Measurements from ENCODE around the gene C17orf107. TPM values are rescaled to one million over a fixed set of nuclear protein-coding genes. Genes with fewer than 3 reads are reported as not detected.
"Not testable (repeated sequence)": the region's sequence is repeated elsewhere in the genome, so short reads cannot be mapped to it uniquely, and the experiment has no call there.

Gene C17orf107
- total RNA-seq, 1 experiment from 2014 or later = 2.4 TPM

DNA sequence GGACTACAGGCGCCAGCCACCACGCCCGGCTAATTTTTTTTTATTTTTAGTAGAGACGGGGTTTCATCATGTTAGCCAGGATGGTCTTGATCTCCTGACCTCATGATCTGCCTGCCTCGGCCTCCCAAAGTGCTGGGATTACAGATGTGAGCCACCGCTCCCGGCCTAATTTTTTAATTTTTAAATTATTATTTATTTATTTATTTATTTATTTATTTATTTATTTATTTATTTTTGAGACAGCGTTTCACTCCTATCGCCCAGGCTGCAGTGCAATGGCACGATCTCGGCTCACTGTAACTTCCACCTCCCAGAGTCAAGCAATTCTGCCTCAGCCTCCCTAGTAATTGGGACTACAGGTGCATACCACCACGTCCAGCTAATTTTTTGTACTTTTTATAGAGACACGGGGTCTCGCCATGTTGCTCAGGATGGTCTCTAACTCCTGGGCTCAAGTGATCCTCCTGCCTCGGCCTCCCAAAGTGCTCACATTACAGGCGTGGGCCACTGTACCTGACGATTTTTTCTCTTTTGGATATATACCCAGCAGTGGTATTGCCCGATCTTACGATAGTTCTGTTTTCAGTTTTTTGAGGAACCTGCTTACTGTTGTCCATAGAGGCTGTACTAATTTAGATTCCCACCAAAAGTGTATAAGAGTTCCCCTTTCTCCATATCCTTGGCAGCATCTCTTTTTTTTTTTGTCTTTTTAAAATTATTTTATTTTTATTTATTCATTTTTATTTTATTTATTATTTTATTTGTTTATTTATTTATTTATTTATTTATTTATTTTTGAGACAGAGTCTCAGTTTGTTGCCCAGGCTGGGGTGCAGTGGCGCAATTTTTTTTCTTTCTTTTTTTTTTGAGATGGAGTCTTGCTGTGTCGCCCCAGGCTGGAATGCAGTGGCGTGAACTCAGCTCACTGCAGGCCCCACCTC, 30.0 kb upstream of the C17orf107 start:
- DNase-seq (ENCODE audit: low read depth, low spot score); H3K9me3 ChIP-seq (ENCODE audit: control insufficient read depth, insufficient read depth, low read depth, low read length); H3K36me3 ChIP-seq (ENCODE audit: control insufficient read depth, insufficient read depth, low read length); intact Hi-C loops (cut with micrococcal nuclease; ENCODE audit: unreplicated experiment); CTCF ChIA-PET; ATAC-seq; H3K4me3 ChIP-seq (ENCODE audit: low read depth in 2 of 2, low read length in 2 of 2); H3K27me3 ChIP-seq (ENCODE audit: control insufficient read depth, insufficient read depth, low read length); in situ Hi-C loops (cut with HindIII; ENCODE audit: low pct_unique_long_range_greater_than_20kb, low sequenced_read_pairs); H3K27ac ChIP-seq (ENCODE audit: low read length); BruUV-seq (replicated peaks); H3K4me1 ChIP-seq (ENCODE audit: control insufficient read depth, insufficient read depth, low read length): not testable (repeated sequence)
- POLR2A ChIA-PET = interaction anchor here (0.6 kb wide), 1 partner anchor 143 kb away, joined by 7 read pairs; no protein-coding TSS in a partner anchor

DNA sequence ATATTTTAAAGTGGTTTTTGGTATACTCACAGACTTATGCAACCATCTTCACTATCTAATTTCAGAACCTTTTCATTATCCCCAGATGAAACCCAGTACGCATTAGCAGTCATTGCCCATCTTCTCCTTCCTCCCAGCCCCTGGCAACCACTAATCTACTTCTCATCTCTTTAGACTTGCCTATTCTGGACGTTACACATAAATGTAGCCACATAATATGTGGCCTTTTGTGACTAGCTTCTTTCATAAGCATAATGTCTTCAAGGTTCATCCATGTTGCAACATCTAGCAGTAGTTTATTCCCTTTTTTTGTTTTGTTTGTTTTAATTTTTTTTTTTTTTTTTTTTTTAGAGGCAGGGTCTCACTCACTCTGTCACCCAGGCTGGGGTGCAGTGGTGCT, 28.5 kb upstream of the C17orf107 start:
- in situ Hi-C loops (cut with HindIII; ENCODE audit: low pct_unique_long_range_greater_than_20kb, low sequenced_read_pairs) = no loop called here
- BruUV-seq (replicated peaks) = no TSS peak
- no peaks in the 10 kb centered on the region for H3K4me1 ChIP-seq (ENCODE audit: control insufficient read depth, insufficient read depth, low read length)
- ATAC-seq (no peak), DNase-seq (ENCODE audit: low read depth, low spot score) (no peak)
- intact Hi-C loops (cut with micrococcal nuclease; ENCODE audit: unreplicated experiment) = no loop called here
- H3K27ac ChIP-seq (ENCODE audit: low read length) = no peak overlapping the region
- H3K9me3 ChIP-seq (ENCODE audit: control insufficient read depth, insufficient read depth, low read depth, low read length) = no peaks in the 10 kb centered on the region
- H3K27me3 ChIP-seq (ENCODE audit: control insufficient read depth, insufficient read depth, low read length) = no peaks in the 10 kb centered on the region
- ChIA-PET POLR2A (no interaction called here), CTCF (no interaction called here)
- no peak overlapping the region for H3K4me3 ChIP-seq (ENCODE audit: low read depth in 2 of 2, low read length in 2 of 2)
- no peaks in the 10 kb centered on the region for H3K36me3 ChIP-seq (ENCODE audit: control insufficient read depth, insufficient read depth, low read length)
- TF ChIP-seq, protein P1, sequence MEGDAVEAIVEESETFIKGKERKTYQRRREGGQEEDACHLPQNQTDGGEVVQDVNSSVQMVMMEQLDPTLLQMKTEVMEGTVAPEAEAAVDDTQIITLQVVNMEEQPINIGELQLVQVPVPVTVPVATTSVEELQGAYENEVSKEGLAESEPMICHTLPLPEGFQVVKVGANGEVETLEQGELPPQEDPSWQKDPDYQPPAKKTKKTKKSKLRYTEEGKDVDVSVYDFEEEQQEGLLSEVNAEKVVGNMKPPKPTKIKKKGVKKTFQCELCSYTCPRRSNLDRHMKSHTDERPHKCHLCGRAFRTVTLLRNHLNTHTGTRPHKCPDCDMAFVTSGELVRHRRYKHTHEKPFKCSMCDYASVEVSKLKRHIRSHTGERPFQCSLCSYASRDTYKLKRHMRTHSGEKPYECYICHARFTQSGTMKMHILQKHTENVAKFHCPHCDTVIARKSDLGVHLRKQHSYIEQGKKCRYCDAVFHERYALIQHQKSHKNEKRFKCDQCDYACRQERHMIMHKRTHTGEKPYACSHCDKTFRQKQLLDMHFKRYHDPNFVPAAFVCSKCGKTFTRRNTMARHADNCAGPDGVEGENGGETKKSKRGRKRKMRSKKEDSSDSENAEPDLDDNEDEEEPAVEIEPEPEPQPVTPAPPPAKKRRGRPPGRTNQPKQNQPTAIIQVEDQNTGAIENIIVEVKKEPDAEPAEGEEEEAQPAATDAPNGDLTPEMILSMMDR (IDR thresholded peaks at IDR 0.05) = no peak
- TF ChIP-seq POLR2AphosphoS5 (IDR thresholded peaks at IDR 0.05; ENCODE audit: low read depth, low read length) (no peak), SIN3A (IDR thresholded peaks at IDR 0.05; ENCODE audit: borderline replicate concordance, insufficient read depth, low read depth, low read length) (no peak), TCF7L2 (IDR thresholded peaks at IDR 0.05; ENCODE audit: low read depth, low read length) (no peak)

DNA sequence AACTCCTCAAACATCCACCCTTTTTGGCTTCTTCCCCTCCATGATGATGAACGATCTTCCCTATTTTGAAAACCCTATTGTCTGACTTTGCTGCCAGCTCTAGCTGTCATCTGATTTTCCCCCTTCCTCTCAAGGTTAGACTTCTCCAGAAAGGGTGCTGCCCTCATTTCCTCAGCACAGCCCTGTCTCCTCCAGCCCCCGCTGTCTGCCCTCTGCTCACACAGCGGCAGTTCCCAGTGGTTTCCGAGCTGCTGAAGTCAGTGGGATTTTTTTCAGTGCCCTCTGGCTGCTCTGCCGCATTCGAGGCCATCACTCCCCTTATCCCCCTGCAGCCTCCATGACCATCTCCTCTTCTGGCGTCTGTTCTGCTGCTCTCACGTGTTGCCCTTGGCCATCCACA, 26.6 kb upstream of the C17orf107 start:
- no peak for TF ChIP-seq SIN3A (IDR thresholded peaks at IDR 0.05; ENCODE audit: borderline replicate concordance, insufficient read depth, low read depth, low read length)
- no peak for TF ChIP-seq POLR2AphosphoS5 (IDR thresholded peaks at IDR 0.05; ENCODE audit: low read depth, low read length)
- no peak for TF ChIP-seq TCF7L2 (IDR thresholded peaks at IDR 0.05; ENCODE audit: low read depth, low read length)
- TF ChIP-seq, protein P2, sequence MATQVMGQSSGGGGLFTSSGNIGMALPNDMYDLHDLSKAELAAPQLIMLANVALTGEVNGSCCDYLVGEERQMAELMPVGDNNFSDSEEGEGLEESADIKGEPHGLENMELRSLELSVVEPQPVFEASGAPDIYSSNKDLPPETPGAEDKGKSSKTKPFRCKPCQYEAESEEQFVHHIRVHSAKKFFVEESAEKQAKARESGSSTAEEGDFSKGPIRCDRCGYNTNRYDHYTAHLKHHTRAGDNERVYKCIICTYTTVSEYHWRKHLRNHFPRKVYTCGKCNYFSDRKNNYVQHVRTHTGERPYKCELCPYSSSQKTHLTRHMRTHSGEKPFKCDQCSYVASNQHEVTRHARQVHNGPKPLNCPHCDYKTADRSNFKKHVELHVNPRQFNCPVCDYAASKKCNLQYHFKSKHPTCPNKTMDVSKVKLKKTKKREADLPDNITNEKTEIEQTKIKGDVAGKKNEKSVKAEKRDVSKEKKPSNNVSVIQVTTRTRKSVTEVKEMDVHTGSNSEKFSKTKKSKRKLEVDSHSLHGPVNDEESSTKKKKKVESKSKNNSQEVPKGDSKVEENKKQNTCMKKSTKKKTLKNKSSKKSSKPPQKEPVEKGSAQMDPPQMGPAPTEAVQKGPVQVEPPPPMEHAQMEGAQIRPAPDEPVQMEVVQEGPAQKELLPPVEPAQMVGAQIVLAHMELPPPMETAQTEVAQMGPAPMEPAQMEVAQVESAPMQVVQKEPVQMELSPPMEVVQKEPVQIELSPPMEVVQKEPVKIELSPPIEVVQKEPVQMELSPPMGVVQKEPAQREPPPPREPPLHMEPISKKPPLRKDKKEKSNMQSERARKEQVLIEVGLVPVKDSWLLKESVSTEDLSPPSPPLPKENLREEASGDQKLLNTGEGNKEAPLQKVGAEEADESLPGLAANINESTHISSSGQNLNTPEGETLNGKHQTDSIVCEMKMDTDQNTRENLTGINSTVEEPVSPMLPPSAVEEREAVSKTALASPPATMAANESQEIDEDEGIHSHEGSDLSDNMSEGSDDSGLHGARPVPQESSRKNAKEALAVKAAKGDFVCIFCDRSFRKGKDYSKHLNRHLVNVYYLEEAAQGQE (IDR thresholded peaks at IDR 0.05; ENCODE audit: insufficient read depth in 1 of 2, low read depth in 2 of 2, low read length in 1 of 2) = no peak
- TF ChIP-seq, protein P1 (IDR thresholded peaks at IDR 0.05) = no peak
- Histone ChIP-seq H3K4me3 (ENCODE audit: low read depth in 2 of 2, low read length in 2 of 2) (no peak overlapping the region), H3K36me3 (ENCODE audit: control insufficient read depth, insufficient read depth, low read length) (no peaks in the 10 kb centered on the region), H3K27me3 (ENCODE audit: control insufficient read depth, insufficient read depth, low read length) (no peaks in the 10 kb centered on the region), H3K4me1 (ENCODE audit: control insufficient read depth, insufficient read depth, low read length) (no peaks in the 10 kb centered on the region), H3K9me3 (ENCODE audit: control insufficient read depth, insufficient read depth, low read depth, low read length) (no peaks in the 10 kb centered on the region), H3K27ac (ENCODE audit: low read length) (no peak overlapping the region)
- intact Hi-C loops (cut with micrococcal nuclease; ENCODE audit: unreplicated experiment) = no loop called here
- ATAC-seq (no peak), DNase-seq (ENCODE audit: low read depth, low spot score) (no peak)
- BruUV-seq (replicated peaks) = no TSS peak
- in situ Hi-C loops (cut with HindIII; ENCODE audit: low pct_unique_long_range_greater_than_20kb, low sequenced_read_pairs) = no loop called here
- ChIA-PET CTCF (no interaction called here), POLR2A (no interaction called here)
